ENCODE measurements around the gene RBM47.

DNA sequence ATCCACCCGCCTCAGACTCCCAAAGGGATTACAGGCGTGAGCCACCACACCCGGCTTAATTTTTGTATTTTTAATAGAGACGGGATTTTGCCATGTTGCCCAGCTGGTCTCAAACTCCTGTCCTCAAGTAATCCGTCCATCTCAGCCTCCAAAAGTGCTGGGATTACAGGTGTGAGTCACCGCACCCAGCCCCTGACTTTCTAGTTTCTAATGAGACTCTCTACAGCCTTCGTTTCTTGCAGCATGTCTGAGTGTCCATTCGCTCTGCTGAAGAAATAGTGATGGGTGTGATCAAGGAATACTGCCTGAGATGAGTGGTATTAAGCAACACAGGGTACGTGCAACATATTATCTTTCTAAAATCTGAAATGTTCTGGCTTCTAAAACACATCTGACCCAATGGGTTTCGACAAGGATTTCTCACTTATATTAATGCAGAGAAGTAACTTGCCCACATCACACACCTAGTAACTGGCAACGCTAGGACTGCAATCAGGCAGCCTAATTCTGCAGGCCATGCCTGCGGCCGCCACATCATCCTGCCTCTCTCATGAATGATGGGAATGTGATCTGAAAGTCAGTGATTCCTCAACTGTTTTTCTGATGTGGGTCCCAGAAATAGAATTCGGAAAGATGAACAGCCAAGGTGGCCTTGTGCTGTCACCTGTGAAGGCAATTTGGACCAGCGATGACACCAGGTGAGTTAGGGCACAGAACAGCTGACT is 74.3 kb downstream of the RBM47 start:
- TF ChIP-seq, protein P1, sequence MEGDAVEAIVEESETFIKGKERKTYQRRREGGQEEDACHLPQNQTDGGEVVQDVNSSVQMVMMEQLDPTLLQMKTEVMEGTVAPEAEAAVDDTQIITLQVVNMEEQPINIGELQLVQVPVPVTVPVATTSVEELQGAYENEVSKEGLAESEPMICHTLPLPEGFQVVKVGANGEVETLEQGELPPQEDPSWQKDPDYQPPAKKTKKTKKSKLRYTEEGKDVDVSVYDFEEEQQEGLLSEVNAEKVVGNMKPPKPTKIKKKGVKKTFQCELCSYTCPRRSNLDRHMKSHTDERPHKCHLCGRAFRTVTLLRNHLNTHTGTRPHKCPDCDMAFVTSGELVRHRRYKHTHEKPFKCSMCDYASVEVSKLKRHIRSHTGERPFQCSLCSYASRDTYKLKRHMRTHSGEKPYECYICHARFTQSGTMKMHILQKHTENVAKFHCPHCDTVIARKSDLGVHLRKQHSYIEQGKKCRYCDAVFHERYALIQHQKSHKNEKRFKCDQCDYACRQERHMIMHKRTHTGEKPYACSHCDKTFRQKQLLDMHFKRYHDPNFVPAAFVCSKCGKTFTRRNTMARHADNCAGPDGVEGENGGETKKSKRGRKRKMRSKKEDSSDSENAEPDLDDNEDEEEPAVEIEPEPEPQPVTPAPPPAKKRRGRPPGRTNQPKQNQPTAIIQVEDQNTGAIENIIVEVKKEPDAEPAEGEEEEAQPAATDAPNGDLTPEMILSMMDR (conservative IDR thresholded peaks at IDR 0.05; ENCODE audit: low read depth, low read length): no peak
- TF ChIP-seq POLR2A (IDR thresholded peaks at IDR 0.05; ENCODE audit: low read depth, low read length) (no peak), CEBPB (IDR thresholded peaks at IDR 0.05; ENCODE audit: low read depth, low read length) (no peak)
